ENCODE data around the gene ABCA7. TPM values are rescaled to one million over a fixed set of nuclear protein-coding genes. Genes with fewer than 3 reads are reported as not detected.

Gene ABCA7
- total and polyA plus RNA-seq, 2 of the 13 experiments (the other 11 are each of a cell fraction or from before 2014, with no cell fraction given): 4.4 to 32.4 TPM

DNA sequence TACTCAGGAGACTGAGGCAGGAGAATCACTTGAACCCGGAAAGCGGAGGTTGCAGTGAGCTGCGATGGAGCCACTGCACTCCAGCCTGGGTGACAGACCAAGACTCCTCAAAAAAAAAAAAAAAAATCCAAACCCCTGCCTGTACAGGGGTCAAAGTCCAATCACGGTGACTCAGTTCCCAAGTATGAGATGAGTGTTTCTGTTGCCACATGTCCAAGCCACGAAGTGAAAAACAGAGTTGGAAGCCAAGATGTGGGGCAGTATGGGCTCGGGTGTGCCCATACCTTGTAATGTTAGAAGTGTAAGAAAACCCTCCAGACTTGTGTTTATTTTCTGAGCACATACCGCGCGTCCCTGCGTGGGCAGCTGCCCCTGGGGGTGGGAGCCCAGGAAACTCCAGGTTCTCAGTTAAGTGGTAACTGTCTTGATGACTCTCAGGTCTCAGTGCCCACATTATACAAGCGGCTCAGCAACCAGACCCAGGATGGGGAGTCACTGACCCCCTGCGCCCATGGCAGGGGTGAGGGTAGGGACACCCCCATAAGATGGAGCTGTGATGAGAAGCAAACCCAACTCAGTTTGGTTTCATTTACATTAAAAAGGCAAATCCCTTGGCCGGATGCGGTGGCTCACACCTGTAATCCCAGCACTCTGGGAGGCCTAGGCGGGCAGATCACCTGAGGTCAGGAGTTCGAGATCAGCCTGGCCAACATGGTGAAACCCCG lies 62.7 kb downstream of the ABCA7 start (continued):
- TF ChIP-seq, protein P1, sequence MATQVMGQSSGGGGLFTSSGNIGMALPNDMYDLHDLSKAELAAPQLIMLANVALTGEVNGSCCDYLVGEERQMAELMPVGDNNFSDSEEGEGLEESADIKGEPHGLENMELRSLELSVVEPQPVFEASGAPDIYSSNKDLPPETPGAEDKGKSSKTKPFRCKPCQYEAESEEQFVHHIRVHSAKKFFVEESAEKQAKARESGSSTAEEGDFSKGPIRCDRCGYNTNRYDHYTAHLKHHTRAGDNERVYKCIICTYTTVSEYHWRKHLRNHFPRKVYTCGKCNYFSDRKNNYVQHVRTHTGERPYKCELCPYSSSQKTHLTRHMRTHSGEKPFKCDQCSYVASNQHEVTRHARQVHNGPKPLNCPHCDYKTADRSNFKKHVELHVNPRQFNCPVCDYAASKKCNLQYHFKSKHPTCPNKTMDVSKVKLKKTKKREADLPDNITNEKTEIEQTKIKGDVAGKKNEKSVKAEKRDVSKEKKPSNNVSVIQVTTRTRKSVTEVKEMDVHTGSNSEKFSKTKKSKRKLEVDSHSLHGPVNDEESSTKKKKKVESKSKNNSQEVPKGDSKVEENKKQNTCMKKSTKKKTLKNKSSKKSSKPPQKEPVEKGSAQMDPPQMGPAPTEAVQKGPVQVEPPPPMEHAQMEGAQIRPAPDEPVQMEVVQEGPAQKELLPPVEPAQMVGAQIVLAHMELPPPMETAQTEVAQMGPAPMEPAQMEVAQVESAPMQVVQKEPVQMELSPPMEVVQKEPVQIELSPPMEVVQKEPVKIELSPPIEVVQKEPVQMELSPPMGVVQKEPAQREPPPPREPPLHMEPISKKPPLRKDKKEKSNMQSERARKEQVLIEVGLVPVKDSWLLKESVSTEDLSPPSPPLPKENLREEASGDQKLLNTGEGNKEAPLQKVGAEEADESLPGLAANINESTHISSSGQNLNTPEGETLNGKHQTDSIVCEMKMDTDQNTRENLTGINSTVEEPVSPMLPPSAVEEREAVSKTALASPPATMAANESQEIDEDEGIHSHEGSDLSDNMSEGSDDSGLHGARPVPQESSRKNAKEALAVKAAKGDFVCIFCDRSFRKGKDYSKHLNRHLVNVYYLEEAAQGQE (IDR thresholded peaks at IDR 0.05; ENCODE audit: borderline replicate concordance in 1 of 2, low read depth in 1 of 2, low read length in 2 of 2): peak in 1 of 2 experiments; percentile 12; a peak in 1 of 4 replicates
- TF ChIP-seq SAP130 (CRISPR knock-in tag; IDR thresholded peaks at IDR 0.05; ENCODE audit: low read depth): peak; percentile 74
- TF ChIP-seq, protein P2, sequence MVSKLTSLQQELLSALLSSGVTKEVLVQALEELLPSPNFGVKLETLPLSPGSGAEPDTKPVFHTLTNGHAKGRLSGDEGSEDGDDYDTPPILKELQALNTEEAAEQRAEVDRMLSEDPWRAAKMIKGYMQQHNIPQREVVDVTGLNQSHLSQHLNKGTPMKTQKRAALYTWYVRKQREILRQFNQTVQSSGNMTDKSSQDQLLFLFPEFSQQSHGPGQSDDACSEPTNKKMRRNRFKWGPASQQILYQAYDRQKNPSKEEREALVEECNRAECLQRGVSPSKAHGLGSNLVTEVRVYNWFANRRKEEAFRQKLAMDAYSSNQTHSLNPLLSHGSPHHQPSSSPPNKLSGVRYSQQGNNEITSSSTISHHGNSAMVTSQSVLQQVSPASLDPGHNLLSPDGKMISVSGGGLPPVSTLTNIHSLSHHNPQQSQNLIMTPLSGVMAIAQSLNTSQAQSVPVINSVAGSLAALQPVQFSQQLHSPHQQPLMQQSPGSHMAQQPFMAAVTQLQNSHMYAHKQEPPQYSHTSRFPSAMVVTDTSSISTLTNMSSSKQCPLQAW (CRISPR knock-in tag; IDR thresholded peaks at IDR 0.05): 0 out of 2 replicates have a peak, but pooled peaks have one; percentile 24
- TF ChIP-seq MED1 (CRISPR knock-in tag; IDR thresholded peaks at IDR 0.05): peak; percentile 50; the same call in 1 of the 2 replicates
- TF ChIP-seq, protein P3, sequence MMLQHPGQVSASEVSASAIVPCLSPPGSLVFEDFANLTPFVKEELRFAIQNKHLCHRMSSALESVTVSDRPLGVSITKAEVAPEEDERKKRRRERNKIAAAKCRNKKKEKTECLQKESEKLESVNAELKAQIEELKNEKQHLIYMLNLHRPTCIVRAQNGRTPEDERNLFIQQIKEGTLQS (CRISPR knock-in tag; IDR thresholded peaks at IDR 0.05): peak; percentile 90
- TF ChIP-seq ZNF720 (CRISPR knock-in tag; IDR thresholded peaks at IDR 0.05): no peak
- no peak for TF ChIP-seq ZNF773 (CRISPR knock-in tag; IDR thresholded peaks at IDR 0.05; ENCODE audit: borderline replicate concordance)
- TF ChIP-seq NCOA1 (CRISPR knock-in tag; IDR thresholded peaks at IDR 0.05): 0 out of 2 replicates have a peak, but pooled peaks have one; percentile 28
- 0 out of 2 replicates have a peak, but pooled peaks have one; percentile 35 for TF ChIP-seq ATF1 (CRISPR knock-in tag; IDR thresholded peaks at IDR 0.05)
- no peak for TF ChIP-seq FOXC1 (CRISPR knock-in tag; IDR thresholded peaks at IDR 0.05; ENCODE audit: borderline replicate concordance)
- TF ChIP-seq SMC3 (IDR thresholded peaks at IDR 0.05; ENCODE audit: low read length): peak; percentile 8; the same call in 1 of the 2 replicates
- TF ChIP-seq, protein P4, sequence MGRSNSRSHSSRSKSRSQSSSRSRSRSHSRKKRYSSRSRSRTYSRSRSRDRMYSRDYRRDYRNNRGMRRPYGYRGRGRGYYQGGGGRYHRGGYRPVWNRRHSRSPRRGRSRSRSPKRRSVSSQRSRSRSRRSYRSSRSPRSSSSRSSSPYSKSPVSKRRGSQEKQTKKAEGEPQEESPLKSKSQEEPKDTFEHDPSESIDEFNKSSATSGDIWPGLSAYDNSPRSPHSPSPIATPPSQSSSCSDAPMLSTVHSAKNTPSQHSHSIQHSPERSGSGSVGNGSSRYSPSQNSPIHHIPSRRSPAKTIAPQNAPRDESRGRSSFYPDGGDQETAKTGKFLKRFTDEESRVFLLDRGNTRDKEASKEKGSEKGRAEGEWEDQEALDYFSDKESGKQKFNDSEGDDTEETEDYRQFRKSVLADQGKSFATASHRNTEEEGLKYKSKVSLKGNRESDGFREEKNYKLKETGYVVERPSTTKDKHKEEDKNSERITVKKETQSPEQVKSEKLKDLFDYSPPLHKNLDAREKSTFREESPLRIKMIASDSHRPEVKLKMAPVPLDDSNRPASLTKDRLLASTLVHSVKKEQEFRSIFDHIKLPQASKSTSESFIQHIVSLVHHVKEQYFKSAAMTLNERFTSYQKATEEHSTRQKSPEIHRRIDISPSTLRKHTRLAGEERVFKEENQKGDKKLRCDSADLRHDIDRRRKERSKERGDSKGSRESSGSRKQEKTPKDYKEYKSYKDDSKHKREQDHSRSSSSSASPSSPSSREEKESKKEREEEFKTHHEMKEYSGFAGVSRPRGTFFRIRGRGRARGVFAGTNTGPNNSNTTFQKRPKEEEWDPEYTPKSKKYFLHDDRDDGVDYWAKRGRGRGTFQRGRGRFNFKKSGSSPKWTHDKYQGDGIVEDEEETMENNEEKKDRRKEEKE (IDR thresholded peaks at IDR 0.05): no peak
- TF ChIP-seq MXI1 (IDR thresholded peaks at IDR 0.05; ENCODE audit: borderline replicate concordance, low read depth, low read length): peak; percentile 77; the same call in 1 of the 3 replicates
- peak; percentile 18; the same call in 1 of the 2 replicates for TF ChIP-seq MYC (CRISPR knock-in tag; IDR thresholded peaks at IDR 0.05; ENCODE audit: borderline replicate concordance)
- TF ChIP-seq, protein P5, sequence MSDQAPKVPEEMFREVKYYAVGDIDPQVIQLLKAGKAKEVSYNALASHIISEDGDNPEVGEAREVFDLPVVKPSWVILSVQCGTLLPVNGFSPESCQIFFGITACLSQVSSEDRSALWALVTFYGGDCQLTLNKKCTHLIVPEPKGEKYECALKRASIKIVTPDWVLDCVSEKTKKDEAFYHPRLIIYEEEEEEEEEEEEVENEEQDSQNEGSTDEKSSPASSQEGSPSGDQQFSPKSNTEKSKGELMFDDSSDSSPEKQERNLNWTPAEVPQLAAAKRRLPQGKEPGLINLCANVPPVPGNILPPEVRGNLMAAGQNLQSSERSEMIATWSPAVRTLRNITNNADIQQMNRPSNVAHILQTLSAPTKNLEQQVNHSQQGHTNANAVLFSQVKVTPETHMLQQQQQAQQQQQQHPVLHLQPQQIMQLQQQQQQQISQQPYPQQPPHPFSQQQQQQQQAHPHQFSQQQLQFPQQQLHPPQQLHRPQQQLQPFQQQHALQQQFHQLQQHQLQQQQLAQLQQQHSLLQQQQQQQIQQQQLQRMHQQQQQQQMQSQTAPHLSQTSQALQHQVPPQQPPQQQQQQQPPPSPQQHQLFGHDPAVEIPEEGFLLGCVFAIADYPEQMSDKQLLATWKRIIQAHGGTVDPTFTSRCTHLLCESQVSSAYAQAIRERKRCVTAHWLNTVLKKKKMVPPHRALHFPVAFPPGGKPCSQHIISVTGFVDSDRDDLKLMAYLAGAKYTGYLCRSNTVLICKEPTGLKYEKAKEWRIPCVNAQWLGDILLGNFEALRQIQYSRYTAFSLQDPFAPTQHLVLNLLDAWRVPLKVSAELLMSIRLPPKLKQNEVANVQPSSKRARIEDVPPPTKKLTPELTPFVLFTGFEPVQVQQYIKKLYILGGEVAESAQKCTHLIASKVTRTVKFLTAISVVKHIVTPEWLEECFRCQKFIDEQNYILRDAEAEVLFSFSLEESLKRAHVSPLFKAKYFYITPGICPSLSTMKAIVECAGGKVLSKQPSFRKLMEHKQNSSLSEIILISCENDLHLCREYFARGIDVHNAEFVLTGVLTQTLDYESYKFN (CRISPR knock-in tag; conservative IDR thresholded peaks at IDR 0.05): 0 out of 2 replicates have a peak, but pooled peaks have one; percentile 19
- 0 out of 2 replicates have a peak, but pooled peaks have one; percentile 1 for TF ChIP-seq ZNF224 (CRISPR knock-in tag; IDR thresholded peaks at IDR 0.05)

All from HepG2 (cell line).